MM.1S (cell line): Measurements from ENCODE around the gene MGAT1.

Experiments
- DNase-seq: peaks from one replicate; pipeline ENCODE4 v3.0.0-alpha.2; 2015
- H2AFZ ChIP-seq: fragments of 300-600 bp; sonication (generic); 2 replicates; pipeline ENCODE4 v1.6.0; 2016; ENCODE audit warnings: antibody characterized with exemption, low read length
- H3F3A ChIP-seq: fragments of 300-600 bp; sonication (generic); 2 replicates; pipeline ENCODE4 v1.6.1; 2016; ENCODE audit warnings: mild to moderate bottlenecking, antibody characterized with exemption, low read length, moderate library complexity, mixed read lengths; ENCODE audit not compliant: insufficient read depth
- H3K27ac ChIP-seq: fragments of 300-600 bp; sonication (generic); 2 replicates; pipeline ENCODE4 v1.5.1; 2016; ENCODE audit warnings: mild to moderate bottlenecking, low read length
- H3K27me3 ChIP-seq: fragments of 300-600 bp; sonication (generic); replicated peaks from 2 replicates; pipeline ENCODE4 v1.6.0; 2016; ENCODE audit warnings: low read length; ENCODE audit not compliant: insufficient read depth
- H3K36me3 ChIP-seq: fragments of 300-600 bp; sonication (generic); replicated peaks from 2 replicates; pipeline ENCODE4 v1.6.1; 2016; ENCODE audit warnings: mild to moderate bottlenecking, low read length, mixed read lengths; ENCODE audit not compliant: insufficient read depth
- H3K4me1 ChIP-seq: fragments of 300-600 bp; sonication (generic); 2 replicates; pipeline ENCODE4 v1.6.1; 2016; ENCODE audit warnings: low read length, mixed read lengths
- H3K4me2 ChIP-seq: fragments of 300-600 bp; sonication (generic); 2 replicates; pipeline ENCODE4 v1.6.0; 2016; ENCODE audit warnings: low read depth, low read length
- H3K4me3 ChIP-seq: fragments of 300-600 bp; sonication (generic); 2 replicates; pipeline ENCODE4 v1.5.1; 2016; ENCODE audit warnings: low read length, mixed read lengths
- H3K79me2 ChIP-seq: fragments of 300-600 bp; sonication (generic); 2 replicates; pipeline ENCODE4 v1.6.1; 2016; ENCODE audit warnings: mixed run types, low read length, mixed read lengths
- H3K9ac ChIP-seq: fragments of 300-600 bp; sonication (generic); 2 replicates; pipeline ENCODE4 v1.6.1; 2016; ENCODE audit warnings: low read length, mixed read lengths
- H3K9me2 ChIP-seq: fragments of 300-600 bp; sonication (generic); replicated peaks from 2 replicates; pipeline ENCODE4 v1.6.1; 2016; ENCODE audit warnings: mild to moderate bottlenecking, low read length, mixed read lengths; ENCODE audit not compliant: insufficient read depth
- H3K9me3 ChIP-seq: fragments of 300-600 bp; sonication (generic); replicated peaks from 2 replicates; pipeline ENCODE4 v1.6.1; 2016; ENCODE audit warnings: mild to moderate bottlenecking, low read length, mixed read lengths; ENCODE audit not compliant: insufficient read depth
- H4K20me1 ChIP-seq: fragments of 300-600 bp; sonication (generic); 2 replicates; pipeline ENCODE4 v1.6.1; 2016; ENCODE audit warnings: mild to moderate bottlenecking, low read length, moderate library complexity, mixed read lengths; ENCODE audit not compliant: insufficient read depth
- CTCF ChIP-seq: fragments of 300-600 bp; sonication (generic); IDR thresholded peaks from 2 replicates; pipeline ENCODE4 v1.5.1; 2016; ENCODE audit warnings: antibody characterized with exemption, low read length, mixed read lengths
- EZH2 ChIP-seq: fragments of 300-600 bp; sonication (generic); optimal IDR thresholded peaks from 2 replicates; pipeline ENCODE3; 2017; ENCODE audit warnings: low read depth, mild to moderate bottlenecking, antibody characterized with exemption, low read length, mixed read lengths
- EZH2phosphoT487 ChIP-seq: fragments of 300-600 bp; sonication (generic); IDR thresholded peaks from 2 replicates; pipeline ENCODE4 v1.6.1; 2018; ENCODE audit warnings: antibody characterized with exemption, low read length

The MGAT1 gene

GRCh38 chr5:180739271-180739670 is 63.3 kb downstream of the MGAT1 start:
- TF ChIP-seq EZH2phosphoT487 = no peak
- no peak for TF ChIP-seq CTCF
- no peaks in the 10 kb centered on the region for H4K20me1 ChIP-seq
- DNase-seq = no peak

GRCh38 chr5:180736536-180736935 is 66.1 kb downstream of the MGAT1 start:
- H3F3A ChIP-seq = no peaks in the 10 kb centered on the region
- no peak overlapping the region for H3K27ac ChIP-seq
- H3K4me2 ChIP-seq = no peak overlapping the region
- DNase-seq = no peak
- no peaks in the 10 kb centered on the region for H3K36me3 ChIP-seq
- no peaks in the 10 kb centered on the region for H3K9me3 ChIP-seq
- H3K4me1 ChIP-seq = no peaks in the 10 kb centered on the region
- no peak for TF ChIP-seq EZH2
- no peak for TF ChIP-seq EZH2phosphoT487
- TF ChIP-seq CTCF = no peak
- H3K9me2 ChIP-seq = no peaks in the 10 kb centered on the region
- H2AFZ ChIP-seq = no peak overlapping the region
- H4K20me1 ChIP-seq = no peaks in the 10 kb centered on the region
- H3K9ac ChIP-seq = no peak overlapping the region
- no peak overlapping the region for H3K4me3 ChIP-seq
- no peaks in the 10 kb centered on the region for H3K27me3 ChIP-seq
- no peaks in the 10 kb centered on the region for H3K79me2 ChIP-seq

More at GRCh38 chr5:180739271-180739670, 63.3 kb downstream of the MGAT1 start:
- no peaks in the 10 kb centered on the region for H3K9me2 ChIP-seq
- no peak overlapping the region for H3K4me3 ChIP-seq
- H3K79me2 ChIP-seq = no peaks in the 10 kb centered on the region
- H3K9me3 ChIP-seq = no peaks in the 10 kb centered on the region
- H3K4me2 ChIP-seq = no peak overlapping the region
- H2AFZ ChIP-seq = no peak overlapping the region
- H3K36me3 ChIP-seq = no peaks in the 10 kb centered on the region
- no peak overlapping the region for H3K9ac ChIP-seq
- no peak overlapping the region for H3K27ac ChIP-seq
- no peaks in the 10 kb centered on the region for H3K4me1 ChIP-seq
- no peaks in the 10 kb centered on the region for H3F3A ChIP-seq
- peaks cover 9% of the 10 kb centered on the region; the same call in 1 of the 2 replicates for H3K27me3 ChIP-seq
